GM21447 (cell line): Measurements from ENCODE around the gene TFPT.
"Not testable (repeated sequence)": the region's sequence is repeated elsewhere in the genome, so short reads cannot be mapped to it uniquely, and the experiment has no call there.

Experiments
- ATAC-seq: cut with Tn5 transposase; IDR thresholded peaks from one replicate; pipeline ENCODE4 v1.9.1; 2021; ENCODE audit not compliant: unreplicated experiment

The TFPT gene

GRCh38 chr19:54124393-54124792, 8.9 kb upstream of the TFPT start:
- no peak for ATAC-seq

- ATAC-seq, result no peak
Measured at GRCh38 chr19:54123682-54124081, 8.2 kb upstream of the TFPT start.

GRCh38 chr19:54121259-54121658, 5.8 kb upstream of the TFPT start:
- no peak for ATAC-seq

- ATAC-seq, result peak; percentile 42
Measured at GRCh38 chr19:54114340-54115108, 933 bp downstream of the TFPT start.

GRCh38 chr19:54109651-54110050, 5.8 kb downstream of the TFPT start:
- no peak for ATAC-seq

- ATAC-seq, result no peak
Measured at GRCh38 chr19:54108496-54108895, 7.0 kb downstream of the TFPT start.

- ATAC-seq, result no peak
Measured at GRCh38 chr19:54107876-54108490, 7.5 kb downstream of the TFPT start.

GRCh38 chr19:54106716-54107115, 8.7 kb downstream of the TFPT start:
- no peak for ATAC-seq

- ATAC-seq, result no peak
Measured at GRCh38 chr19:54105796-54106195, 9.7 kb downstream of the TFPT start.

- ATAC-seq, result no peak
Measured at GRCh38 chr19:54104998-54105715, 10.3 kb downstream of the TFPT start.

GRCh38 chr19:54102421-54103169, 12.9 kb downstream of the TFPT start, which contains the start of gene NDUFA3:
Gene NDUFA3 (plus strand): TSS chr19:54102855. CDS start chr19:54102879, 24 bp downstream.
- peak; percentile 95 for ATAC-seq

- ATAC-seq, result no peak
Measured at GRCh38 chr19:54100561-54100960, 14.9 kb downstream of the TFPT start, which contains the start of gene OSCAR. Gene OSCAR (minus strand): TSS chr19:54100803. CDS start chr19:54100792, 11 bp downstream.

GRCh38 chr19:54099903-54100255, 15.6 kb downstream of the TFPT start:
- ATAC-seq, result not testable (repeated sequence)

GRCh38 chr19:54099190-54099902, 16.1 kb downstream of the TFPT start:
- ATAC-seq, result no peak

GRCh38 chr19:54096617-54097106, 18.8 kb downstream of the TFPT start:
- ATAC-seq, result no peak

GRCh38 chr19:54095859-54096616, 19.4 kb downstream of the TFPT start:
- not testable (repeated sequence) for ATAC-seq

- no peak for ATAC-seq
Measured at GRCh38 chr19:54095136-54095858, 20.2 kb downstream of the TFPT start.

- ATAC-seq, result no peak
Measured at GRCh38 chr19:54094426-54095000, 20.9 kb downstream of the TFPT start.

GRCh38 chr19:54084410-54084809, 31.0 kb downstream of the TFPT start:
- ATAC-seq, result no peak
